Colonic mucosa (tissue), 4 donors: Measurements from ENCODE around the gene GINM1. TPM values are rescaled to one million over a fixed set of nuclear protein-coding genes. Genes with fewer than 3 reads are reported as not detected.

Experiments
- DNase-seq: peaks from one replicate; pipeline ENCODE4 v3.0.0-alpha.2; 2020
- H3K27ac ChIP-seq: fragments of 200-600 bp; one replicate; pipeline ENCODE4 v1.8.0; 2021
- H3K27me3 ChIP-seq: fragments of 200-600 bp; one replicate; pipeline ENCODE4 v1.8.0; 2021
- H3K36me3 ChIP-seq: fragments of 200-600 bp; one replicate; pipeline ENCODE4 v1.8.0; 2021
- H3K4me1 ChIP-seq: fragments of 200-600 bp; one replicate; pipeline ENCODE4 v1.8.0; 2021; ENCODE audit warnings: mild to moderate bottlenecking
- H3K4me3 ChIP-seq: fragments of 200-600 bp; one replicate; pipeline ENCODE4 v1.8.0; 2021
- H3K9ac ChIP-seq, 2 donors: one replicate each; pipeline ENCODE4 v1.7.0; 2013; ENCODE audit warnings: control low read depth in 2 of 2, low read depth in 2 of 2, low read length in 2 of 2
- H3K9me3 ChIP-seq: fragments of 200-600 bp; one replicate; pipeline ENCODE4 v1.8.0; 2021
- intact Hi-C: fragments of 100-400 bp; cut with DNase I; formaldehyde crosslinking; loops from one replicate; pipeline ENCODE4 v1.14.1; 2022
- total RNA-seq, 2 donors: library from RNA; stranded (reverse); fragmentation: NEBNext Ultra II Directional in 1 of 2; extraction: Animal tissue kit (Norgen Biotek cat#: 25700) in 1 of 2; gene quantifications; one replicate each; pipeline ENCODE4 v1.2.1, GENCODE V29; 2021
- TF ChIP-seq, protein P1 (sequence below): fragments of 200-600 bp; IDR thresholded peaks from one replicate; pipeline ENCODE4 v1.8.0; 2022; ENCODE audit warnings: antibody characterized with exemption, mild to moderate bottlenecking
- donor health status: healthy.
- donor health status: DM: no; HTN: no; CAD: no.
- donor health status: DM: no; HTN: no; CAD: no.

Gene GINM1
- total RNA-seq, 2 donors from 2014 or later, result 22.9 to 42.8 TPM

DNA sequence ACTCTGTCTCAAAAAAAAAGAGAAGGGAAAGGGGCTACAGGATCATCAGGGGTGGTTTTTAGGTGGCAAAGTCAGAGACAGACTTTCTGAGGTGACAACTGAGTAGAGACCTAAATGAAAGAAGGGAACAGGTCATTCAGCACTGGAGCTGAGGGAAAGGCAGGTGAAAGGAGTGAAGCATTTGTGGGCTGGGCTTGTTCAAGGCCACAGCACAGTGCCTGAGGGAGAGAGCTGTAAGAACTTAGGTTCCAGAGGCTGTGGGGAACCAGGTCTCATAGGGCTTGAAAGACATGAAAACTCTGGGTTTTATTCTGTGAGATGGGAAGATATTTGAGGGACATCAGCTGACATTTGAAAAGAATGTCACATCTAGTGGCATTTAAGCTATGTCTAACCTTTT, 61.5 kb downstream of the GINM1 start:
- H3K27me3 ChIP-seq, result no peaks in the 10 kb centered on the region
- H3K4me1 ChIP-seq, result no peaks in the 10 kb centered on the region
- H3K36me3 ChIP-seq, result peaks cover 4% of the 10 kb centered on the region
- no peak overlapping the region for H3K4me3 ChIP-seq
- TF ChIP-seq, protein P1, sequence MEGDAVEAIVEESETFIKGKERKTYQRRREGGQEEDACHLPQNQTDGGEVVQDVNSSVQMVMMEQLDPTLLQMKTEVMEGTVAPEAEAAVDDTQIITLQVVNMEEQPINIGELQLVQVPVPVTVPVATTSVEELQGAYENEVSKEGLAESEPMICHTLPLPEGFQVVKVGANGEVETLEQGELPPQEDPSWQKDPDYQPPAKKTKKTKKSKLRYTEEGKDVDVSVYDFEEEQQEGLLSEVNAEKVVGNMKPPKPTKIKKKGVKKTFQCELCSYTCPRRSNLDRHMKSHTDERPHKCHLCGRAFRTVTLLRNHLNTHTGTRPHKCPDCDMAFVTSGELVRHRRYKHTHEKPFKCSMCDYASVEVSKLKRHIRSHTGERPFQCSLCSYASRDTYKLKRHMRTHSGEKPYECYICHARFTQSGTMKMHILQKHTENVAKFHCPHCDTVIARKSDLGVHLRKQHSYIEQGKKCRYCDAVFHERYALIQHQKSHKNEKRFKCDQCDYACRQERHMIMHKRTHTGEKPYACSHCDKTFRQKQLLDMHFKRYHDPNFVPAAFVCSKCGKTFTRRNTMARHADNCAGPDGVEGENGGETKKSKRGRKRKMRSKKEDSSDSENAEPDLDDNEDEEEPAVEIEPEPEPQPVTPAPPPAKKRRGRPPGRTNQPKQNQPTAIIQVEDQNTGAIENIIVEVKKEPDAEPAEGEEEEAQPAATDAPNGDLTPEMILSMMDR, result no peak
- H3K9me3 ChIP-seq, result no peaks in the 10 kb centered on the region
- intact Hi-C loops, result no loop called here
- H3K27ac ChIP-seq, result no peak overlapping the region
- H3K9ac ChIP-seq, result no peak overlapping the region
- DNase-seq, result no peak

- Histone ChIP-seq H3K36me3 (peaks cover 4% of the 10 kb centered on the region), H3K4me1 (no peaks in the 10 kb centered on the region), H3K9me3 (no peaks in the 10 kb centered on the region), H3K27ac (no peak overlapping the region), H3K9ac (no peak overlapping the region), H3K27me3 (no peaks in the 10 kb centered on the region), H3K4me3 (no peak overlapping the region)
- DNase-seq, result no peak
- TF ChIP-seq, protein P1, result no peak
- intact Hi-C loops, result no loop called here
These were observed 62.8 kb downstream of the GINM1 start for GRCh38 chr6:149628875-149629510.

- no peak overlapping the region for H3K4me3 ChIP-seq
- H3K27ac ChIP-seq, result no peak overlapping the region
- no peak overlapping the region for H3K9ac ChIP-seq
- TF ChIP-seq, protein P1, result no peak
- no peaks in the 10 kb centered on the region for H3K4me1 ChIP-seq
- peaks cover 4% of the 10 kb centered on the region for H3K36me3 ChIP-seq
- no peaks in the 10 kb centered on the region for H3K27me3 ChIP-seq
- no peaks in the 10 kb centered on the region for H3K9me3 ChIP-seq
- no peak for DNase-seq
- intact Hi-C loops, result no loop called here
These were observed 68.1 kb downstream of the GINM1 start for GRCh38 chr6:149634315-149634714.

DNA sequence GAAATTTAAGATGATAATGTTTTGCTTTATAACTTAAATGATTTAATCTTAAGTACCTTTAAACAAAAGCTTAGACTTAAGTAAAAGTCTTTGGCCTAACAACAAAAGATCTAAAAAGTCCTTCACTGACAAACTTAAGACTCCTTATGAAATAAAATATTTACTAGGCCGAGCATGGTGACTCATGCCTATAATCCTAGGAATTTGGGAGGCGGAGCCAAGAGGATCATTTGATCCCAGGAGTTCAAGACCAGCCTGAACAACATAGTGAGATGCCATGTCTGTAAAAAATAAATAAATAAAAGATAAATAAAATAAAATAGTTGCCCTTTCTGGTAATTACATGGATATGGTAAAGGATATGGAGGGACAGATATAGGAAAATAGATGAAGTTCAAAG, 69.9 kb downstream of the GINM1 start:
- H3K9me3 ChIP-seq, result no peaks in the 10 kb centered on the region
- no peak overlapping the region for H3K4me3 ChIP-seq
- H3K27me3 ChIP-seq, result no peaks in the 10 kb centered on the region
- H3K9ac ChIP-seq, result no peak overlapping the region
- intact Hi-C loops, result no loop called here
- TF ChIP-seq, protein P1, result no peak
- peaks cover 4% of the 10 kb centered on the region for H3K36me3 ChIP-seq
- DNase-seq, result peak; percentile 21
- no peak overlapping the region for H3K27ac ChIP-seq
- no peaks in the 10 kb centered on the region for H3K4me1 ChIP-seq

Other genes with a start within 250 kb of the GINM1 start
- 10 to 100 TPM; 36.7 to 81.3 TPM for gene TAB2, start 248.7 kb upstream of the GINM1 start, total RNA-seq
- 1 to 10 TPM; 1.4 to 1.5 TPM for gene SUMO4, start 166.1 kb upstream of the GINM1 start, total RNA-seq
- gene ZC3H12D, start 81.4 kb upstream of the GINM1 start, total RNA-seq, result 1 to 10 TPM; 4.3 to 4.9 TPM
- 10 to 100 TPM; 16.0 to 26.8 TPM for gene PPIL4, start 20.3 kb upstream of the GINM1 start, total RNA-seq
- 10 to 100 TPM; 11.8 to 14.3 TPM for gene KATNA1, start 82.3 kb downstream of the GINM1 start, total RNA-seq
- gene LATS1, start 151.7 kb downstream of the GINM1 start, total RNA-seq, result 10 to 100 TPM; 17.2 to 26.5 TPM
- 10 to 100 TPM; 25.0 to 43.5 TPM for gene NUP43, start 180.2 kb downstream of the GINM1 start, total RNA-seq
- 10 to 100 TPM; 65.5 to 74.0 TPM for gene PCMT1, start 183.4 kb downstream of the GINM1 start, total RNA-seq